ENCODE measurements around the gene GNAL.

Gene GNAL

GRCh38 chr18:11733031-11733430, 44.0 kb downstream of the GNAL start:
- peak; percentile 91 for TF ChIP-seq CTCF (tag by site-specific recombination; IDR thresholded peaks at IDR 0.05)
- TF ChIP-seq GLIS2 (tag by site-specific recombination; IDR thresholded peaks at IDR 0.05): 0 out of 2 replicates have a peak, but pooled peaks have one; percentile 30
- TF ChIP-seq ZNF654 (tag by site-specific recombination; IDR thresholded peaks at IDR 0.05; ENCODE audit: low read depth): peak; percentile 62
- TF ChIP-seq ZIC2 (tag by site-specific recombination; IDR thresholded peaks at IDR 0.05): peak; percentile 37; the same call in 1 of the 2 replicates
- peak; percentile 88; the same call in 1 of the 2 replicates for TF ChIP-seq ZNF2 (tag by site-specific recombination; IDR thresholded peaks at IDR 0.05)
- TF ChIP-seq GLIS1 (tag by site-specific recombination; IDR thresholded peaks at IDR 0.05): peak; percentile 23; the same call in 1 of the 2 replicates
- no peak for TF ChIP-seq ZNF169 (tag by site-specific recombination; IDR thresholded peaks at IDR 0.05)
- TF ChIP-seq YY2 (tag by site-specific recombination; IDR thresholded peaks at IDR 0.05): no peak
- H3K36me3 ChIP-seq (ENCODE audit: control insufficient read depth in 2 of 2, insufficient read depth in 1 of 2, low read length in 2 of 2): no peaks in the 10 kb centered on the region
- H3K4me1 ChIP-seq (ENCODE audit: control insufficient read depth, insufficient read depth, low read length): no peaks in the 10 kb centered on the region
- H3K4me3 ChIP-seq (ENCODE audit: low read depth, low read length): no peak overlapping the region; the same call in 1 of the 2 replicates
- ChIA-PET CTCF (interaction anchor here (0.6 to 4.2 kb wide), 60 partner anchors 10 to 587 kb away, joined by 3 to 53 read pairs (median 4); partner anchors contain the start of gene GNAL), POLR2A (interaction anchor here (0.8 kb wide), 1 partner anchor 248 kb away, joined by 3 read pairs; the partner anchor contains the start of gene IMPA2)
- no peak overlapping the region for H3K27ac ChIP-seq (ENCODE audit: extremely low read depth, low read depth, low read length)
- H3K9me3 ChIP-seq (ENCODE audit: control insufficient read depth, insufficient read depth, low read depth, low read length): no peaks in the 10 kb centered on the region

- H3K4me1 ChIP-seq (ENCODE audit: control insufficient read depth, insufficient read depth, low read length): no peaks in the 10 kb centered on the region
- ChIA-PET CTCF (interaction anchor here (0.5 to 2.6 kb wide), 11 partner anchors 9 to 874 kb away, joined by 3 to 12 read pairs (median 4); partner anchors contain the start of gene GNAL), POLR2A (interaction anchor here (0.8 to 1.0 kb wide), 2 partner anchors 90 to 122 kb away, joined by 3 read pairs; no protein-coding TSS in a partner anchor)
- H3K27ac ChIP-seq (ENCODE audit: extremely low read depth, low read depth, low read length): no peak overlapping the region
- H3K9me3 ChIP-seq (ENCODE audit: control insufficient read depth, insufficient read depth, low read depth, low read length): no peaks in the 10 kb centered on the region
- H3K36me3 ChIP-seq (ENCODE audit: control insufficient read depth in 2 of 2, insufficient read depth in 1 of 2, low read length in 2 of 2): no peaks in the 10 kb centered on the region
- H3K4me3 ChIP-seq (ENCODE audit: low read depth, low read length): no peak overlapping the region
- TF ChIP-seq ZBTB44 (tag by site-specific recombination; IDR thresholded peaks at IDR 0.05) (no peak), ZNF112 (tag by site-specific recombination; IDR thresholded peaks at IDR 0.05) (no peak), ZBTB49 (tag by site-specific recombination; IDR thresholded peaks at IDR 0.05; ENCODE audit: low read depth) (no peak), ZBTB7A (tag by site-specific recombination; IDR thresholded peaks at IDR 0.05; ENCODE audit: low read depth) (no peak), ZNF645 (tag by site-specific recombination; IDR thresholded peaks at IDR 0.05) (no peak), SP2 (tag by site-specific recombination; IDR thresholded peaks at IDR 0.05) (no peak), ZBTB1 (tag by site-specific recombination; IDR thresholded peaks at IDR 0.05) (no peak), BCL6B (tag by site-specific recombination; IDR thresholded peaks at IDR 0.05) (no peak), ZNF146 (tag by site-specific recombination; IDR thresholded peaks at IDR 0.05) (no peak), ZNF324 (tag by site-specific recombination; IDR thresholded peaks at IDR 0.05) (no peak), ZNF664 (tag by site-specific recombination; IDR thresholded peaks at IDR 0.05) (no peak), MZF1 (tag by site-specific recombination; IDR thresholded peaks at IDR 0.05; ENCODE audit: borderline replicate concordance) (no peak), ZNF768 (tag by site-specific recombination; IDR thresholded peaks at IDR 0.05) (no peak), ZNF792 (tag by site-specific recombination; IDR thresholded peaks at IDR 0.05) (no peak), EGR2 (tag by site-specific recombination; IDR thresholded peaks at IDR 0.05; ENCODE audit: low read depth) (no peak), ZXDB (tag by site-specific recombination; IDR thresholded peaks at IDR 0.05) (no peak), ZNF184 (tag by site-specific recombination; IDR thresholded peaks at IDR 0.05) (no peak), OSR2 (tag by site-specific recombination; IDR thresholded peaks at IDR 0.05) (no peak), ZNF354C (tag by site-specific recombination; IDR thresholded peaks at IDR 0.05; ENCODE audit: borderline replicate concordance, low read depth) (no peak), ZNF658 (tag by site-specific recombination; IDR thresholded peaks at IDR 0.05) (no peak)
These were observed 47.6 kb downstream of the GNAL start for GRCh38 chr18:11736656-11737055.

Data from HEK293 (cell line).